H4 (cell line): ENCODE data around the gene TRAPPC2L. TPM values are rescaled to one million over a fixed set of nuclear protein-coding genes. Genes with fewer than 3 reads are reported as not detected.

Experiments used
- DNase-seq: peaks from one replicate; pipeline ENCODE4 v3.0.0-alpha.2; 2015; ENCODE audit warnings: low spot score
- total RNA-seq: library from RNA; depleted of rRNA; stranded (reverse); fragments of >200 nt; shearing (Covaris generic); gene quantifications from 2 replicates; pipeline ENCODE4 v1.2.3, GENCODE V29; 2014; rRNA removed

TRAPPC2L gene
- total RNA-seq, 1 experiment from 2014 or later = 50.7 TPM

DNA sequence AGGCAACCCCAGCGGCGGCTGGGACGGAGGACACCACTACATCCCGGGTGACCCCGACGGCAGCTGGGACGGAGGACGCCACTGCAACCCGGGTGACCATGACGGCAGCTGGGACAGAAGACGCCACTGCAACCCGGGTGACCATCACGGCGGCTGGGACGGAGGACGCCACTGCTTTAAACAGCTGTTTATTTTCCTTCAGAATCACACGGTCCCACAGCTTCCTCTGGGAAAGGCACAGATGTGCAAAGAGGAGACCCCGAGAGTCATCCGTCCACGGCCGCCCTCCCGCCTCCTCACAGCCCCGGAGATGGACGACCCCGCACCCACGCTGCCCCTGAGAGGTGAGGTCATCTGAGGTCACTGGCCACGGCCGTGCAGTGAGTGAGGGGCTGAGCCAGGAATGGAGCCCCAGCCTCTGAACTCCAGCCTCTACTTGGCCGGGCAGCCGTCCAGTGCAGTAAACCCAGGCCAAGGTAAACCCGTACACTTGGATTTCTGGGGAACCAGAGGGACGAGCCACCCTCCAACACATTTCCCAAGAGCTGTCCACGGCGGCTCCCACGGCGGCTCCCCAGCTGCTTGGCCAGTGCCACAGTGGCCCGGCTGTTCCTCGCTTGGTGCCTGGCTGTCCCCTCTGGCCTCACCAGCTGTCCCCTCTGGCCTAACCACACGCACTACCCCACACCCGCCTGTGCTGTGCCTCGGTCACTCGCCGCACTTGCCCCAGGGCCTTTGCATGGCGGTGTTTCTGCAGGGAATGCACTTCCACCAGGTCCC is 52.7 kb downstream of the TRAPPC2L start:
- no peak for DNase-seq

DNA sequence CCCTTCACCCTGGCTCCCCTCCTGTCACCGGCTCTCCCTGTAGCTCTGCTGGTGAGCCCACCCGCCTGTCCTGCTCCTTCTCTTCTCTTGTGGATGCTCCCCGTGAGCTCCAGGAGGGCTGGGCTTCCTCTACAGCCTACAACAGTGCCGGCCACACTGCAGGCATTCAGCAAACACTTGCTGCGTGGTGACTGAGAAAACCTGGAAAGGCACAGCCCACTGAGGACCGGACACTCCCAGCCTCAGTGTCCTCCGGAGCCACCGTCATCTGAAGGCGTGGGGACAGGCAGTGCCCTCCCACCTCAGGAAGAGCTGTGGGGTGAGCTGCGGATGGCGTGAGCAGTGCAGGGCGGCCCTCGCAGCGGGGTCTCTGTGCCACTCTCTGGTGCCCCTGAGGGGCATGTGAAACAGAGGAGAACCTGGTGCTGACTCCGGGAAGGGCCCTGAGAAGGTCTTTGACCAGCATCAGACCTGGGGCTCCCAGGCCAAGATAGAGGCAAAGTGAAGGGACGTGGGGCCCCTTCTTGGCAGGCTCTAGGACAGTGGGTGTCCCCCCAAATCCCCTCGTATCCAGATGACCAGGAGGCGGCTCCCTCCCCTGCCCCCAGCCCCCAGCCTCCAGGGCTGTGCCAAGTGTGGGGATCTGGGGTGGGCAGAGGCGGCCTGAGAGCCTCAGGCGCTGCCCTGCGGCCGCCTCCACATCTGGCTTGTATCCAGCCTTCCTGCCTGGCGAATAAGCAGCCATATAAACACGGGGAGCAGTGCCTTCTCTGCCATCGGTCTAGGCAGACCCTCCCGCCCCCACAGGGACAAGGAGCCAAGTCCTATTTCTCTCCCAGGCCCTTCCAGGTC is 53.6 kb downstream of the TRAPPC2L start:
- DNase-seq = no peak

DNA sequence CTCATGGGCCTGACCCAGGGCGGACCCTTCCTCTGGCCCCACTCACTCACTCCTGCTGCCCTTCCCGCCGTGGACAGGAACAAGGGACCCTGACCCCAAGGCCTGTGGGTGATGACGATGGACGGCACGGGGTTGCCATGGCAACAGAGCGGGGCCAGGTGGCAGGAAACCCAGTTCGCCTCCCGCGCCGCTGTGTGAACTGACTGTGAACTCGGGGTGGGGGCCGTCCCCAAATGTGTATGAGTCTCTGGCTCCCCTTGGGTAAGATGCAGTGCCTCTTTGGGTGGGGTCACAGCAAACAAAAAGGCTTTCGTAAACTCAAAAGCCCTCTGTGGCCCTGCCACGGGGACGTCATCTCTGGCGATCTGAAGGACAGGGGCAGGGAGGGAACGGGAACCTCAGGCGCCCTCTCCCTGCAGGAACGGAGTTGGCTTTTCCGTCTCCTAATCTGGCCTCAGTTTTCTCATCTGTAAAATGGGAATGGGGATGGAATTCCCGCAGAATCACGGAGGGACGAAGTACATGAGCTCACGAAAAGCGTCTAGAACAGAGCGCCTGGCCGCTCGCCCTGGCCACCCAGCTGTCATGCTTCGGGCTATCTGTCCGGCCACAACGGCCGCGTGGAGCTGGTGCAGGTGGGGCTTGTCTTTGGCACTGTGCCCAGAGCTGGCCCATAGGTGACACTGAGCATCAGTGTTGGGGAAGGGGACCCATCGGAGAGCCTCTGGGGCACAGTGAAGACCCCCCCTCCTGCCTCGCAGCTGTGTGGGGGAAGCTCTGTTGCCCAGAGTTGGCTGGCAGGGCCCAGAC is 54.4 kb downstream of the TRAPPC2L start:
- no peak for DNase-seq

DNA sequence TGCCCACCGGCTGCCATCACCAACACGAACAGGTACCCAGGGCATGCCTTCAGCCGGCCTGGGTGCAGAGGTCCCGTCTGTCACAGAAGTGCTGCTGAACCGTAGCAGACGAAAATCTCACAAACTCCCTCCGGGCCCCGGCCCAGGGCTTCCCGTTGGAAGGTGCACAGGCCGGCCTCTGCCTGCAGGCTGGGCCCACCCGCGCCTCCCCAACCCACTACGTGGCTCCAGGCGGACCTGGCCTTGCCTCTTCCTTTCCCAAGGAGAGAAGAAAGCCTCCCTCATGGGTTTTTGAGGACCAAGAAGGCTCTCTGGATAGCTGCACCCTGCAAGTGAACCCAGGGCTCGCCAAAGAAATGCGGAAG is 55.0 kb downstream of the TRAPPC2L start:
- DNase-seq = no peak

Other genes starting within 250 kb of the TRAPPC2L start
- gene IL17C, start 218.6 kb upstream of the TRAPPC2L start, total RNA-seq = not detected in 2 replicates
- not detected in 2 replicates for gene CYBA, start 206.1 kb upstream of the TRAPPC2L start, total RNA-seq
- gene MVD, start 194.0 kb upstream of the TRAPPC2L start, total RNA-seq = 28.1 and 41.5 TPM in 2 replicates
- gene SNAI3, start 170.6 kb upstream of the TRAPPC2L start, total RNA-seq = 0.27 and 0.62 TPM in 2 replicates
- 16.0 and 30.4 TPM in 2 replicates for gene RNF166, start 150.7 kb upstream of the TRAPPC2L start, total RNA-seq
- 12.2 and 12.6 TPM in 2 replicates for gene CTU2, start 150.6 kb upstream of the TRAPPC2L start, total RNA-seq
- 35.6 and 47.1 TPM in 2 replicates for gene PIEZO1, start 71.9 kb upstream of the TRAPPC2L start, total RNA-seq
- gene CDT1, start 53.3 kb upstream of the TRAPPC2L start, total RNA-seq = 26.4 and 27.0 TPM in 2 replicates
- gene APRT, start 45.2 kb upstream of the TRAPPC2L start, total RNA-seq = 401 and 554 TPM in 2 replicates
- gene GALNS, start 180 bp upstream of the TRAPPC2L start, total RNA-seq = 18.2 and 22.7 TPM in 2 replicates
- not detected in 2 replicates for gene PABPN1L, start 9.5 kb downstream of the TRAPPC2L start, total RNA-seq
- gene CBFA2T3, start 120.1 kb downstream of the TRAPPC2L start, total RNA-seq = not detected in 2 replicates
- gene ACSF3, start 236.7 kb downstream of the TRAPPC2L start, total RNA-seq = 25.9 and 37.4 TPM in 2 replicates